OCI-LY7 (cell line): ENCODE measurements around the gene TMEM239. TPM values are rescaled to one million over a fixed set of nuclear protein-coding genes. Genes with fewer than 3 reads are reported as not detected.
"Not testable (repeated sequence)": the region's sequence is repeated elsewhere in the genome, so short reads cannot be mapped to it uniquely, and the experiment has no call there.

Experiments used
- BruUV-seq: library from RNA; stranded (reverse); fragments of 400-500 nt; replicated peaks from 2 replicates; lab custom pipeline; 2021; lab: Mats Ljungman, UMichigan
- CTCF ChIA-PET: fragments of 300-600 bp; sonication (Branson Sonifier 250); formaldehyde crosslinking; loops from one replicate; lab custom pipeline; 2022; ENCODE audit warnings: antibody characterized with exemption; ENCODE audit not compliant: unreplicated experiment; lab: Charles Lee
- POLR2A ChIA-PET: fragments of 300-600 bp; sonication (Branson Sonifier 250); formaldehyde crosslinking; loops from one replicate; lab custom pipeline; 2022; ENCODE audit warnings: antibody characterized with exemption; lab: Charles Lee
- DNase-seq: peaks from one replicate; pipeline ENCODE4 v3.0.0-alpha.2; 2015; ENCODE audit warnings: low spot score
- H2AFZ ChIP-seq: fragments of 200-600 bp; sonication (generic), shearing (Covaris generic); 2 replicates; pipeline ENCODE4 v1.6.1; 2014; ENCODE audit warnings: mild to moderate bottlenecking, antibody characterized with exemption, low read length, moderate library complexity
- H3K27ac ChIP-seq: fragments of 200-600 bp; sonication (generic); 2 replicates; pipeline ENCODE4 v1.5.1; 2014; ENCODE audit warnings: mixed run types, low read depth, mild to moderate bottlenecking, moderate library complexity, low read length, inconsistent platforms; ENCODE audit not compliant: poor library complexity, severe bottlenecking
- H3K36me3 ChIP-seq: fragments of 200-600 bp; sonication (generic); 2 replicates; pipeline ENCODE4 v1.6.1; 2014; ENCODE audit warnings: mild to moderate bottlenecking, antibody characterized with exemption, low read length, moderate library complexity, mixed read lengths; ENCODE audit not compliant: insufficient read depth
- H3K4me1 ChIP-seq: fragments of 200-600 bp; sonication (generic); 2 replicates; pipeline ENCODE4 v1.5.1; 2014; ENCODE audit warnings: mild to moderate bottlenecking, low read length; ENCODE audit not compliant: insufficient read depth, poor library complexity, severe bottlenecking
- H3K4me2 ChIP-seq: fragments of 200-600 bp; sonication (generic); 2 replicates; pipeline ENCODE4 v1.6.1; 2014; ENCODE audit warnings: mild to moderate bottlenecking, low read length
- H3K4me3 ChIP-seq: fragments of 200-600 bp; sonication (generic); 2 replicates; pipeline ENCODE4 v1.5.1; 2014; ENCODE audit warnings: mild to moderate bottlenecking, low read depth, low read length; ENCODE audit not compliant: poor library complexity, severe bottlenecking
- H3K79me2 ChIP-seq: fragments of 200-600 bp; sonication (generic); 2 replicates; pipeline ENCODE4 v1.6.1; 2016; ENCODE audit warnings: low read depth, mild to moderate bottlenecking, low read length, moderate library complexity, mixed read lengths; ENCODE audit not compliant: insufficient read depth
- H3K9me2 ChIP-seq: fragments of 200-600 bp; sonication (generic); 2 replicates; pipeline ENCODE4 v1.6.1; 2016; ENCODE audit warnings: mild to moderate bottlenecking, low read length, mixed read lengths; ENCODE audit not compliant: insufficient read depth
- H3K9me3 ChIP-seq: fragments of 200-600 bp; sonication (generic); 2 replicates; pipeline ENCODE4 v1.6.1; 2014; ENCODE audit warnings: mild to moderate bottlenecking, mixed run types, low read length, mixed read lengths
- H4K20me1 ChIP-seq: fragments of 200-600 bp; sonication (generic); 2 replicates; pipeline ENCODE4 v1.6.1; 2014; ENCODE audit warnings: mild to moderate bottlenecking, antibody characterized with exemption, low read length, moderate library complexity, mixed read lengths; ENCODE audit not compliant: insufficient read depth
- EZH2phosphoT487 ChIP-seq: fragments of 200-600 bp; sonication (generic); IDR thresholded peaks from 2 replicates; pipeline ENCODE4 v1.6.1; 2018; ENCODE audit warnings: low read depth, borderline replicate concordance, mild to moderate bottlenecking, mixed run types, antibody characterized with exemption, low read length, moderate library complexity, mixed read lengths
- intact Hi-C: fragments of 100-400 bp; cut with micrococcal nuclease; formaldehyde crosslinking; loops from one replicate; pipeline ENCODE4 v1.10.0; 2022; ENCODE audit not compliant: unreplicated experiment
- total RNA-seq, 2 experiments: library from RNA; depleted of rRNA in 1 of 2; stranded (reverse); fragments of >200 nt in 1 of 2; shearing (Covaris generic) in 1 of 2; gene quantifications; 2 replicates each; pipeline ENCODE4 v1.2.3, GENCODE V29; 2014 to 2022
- TF ChIP-seq, protein P1 (sequence below): fragments of 200-600 bp; sonication (generic); conservative IDR thresholded peaks from 2 replicates; pipeline ENCODE4 v1.5.1; 2014; ENCODE audit warnings: mild to moderate bottlenecking, antibody characterized with exemption, low read length, moderate library complexity, mixed read lengths

TMEM239 gene
- total RNA-seq, 2 experiments from 2014 or later: not detected

DNA sequence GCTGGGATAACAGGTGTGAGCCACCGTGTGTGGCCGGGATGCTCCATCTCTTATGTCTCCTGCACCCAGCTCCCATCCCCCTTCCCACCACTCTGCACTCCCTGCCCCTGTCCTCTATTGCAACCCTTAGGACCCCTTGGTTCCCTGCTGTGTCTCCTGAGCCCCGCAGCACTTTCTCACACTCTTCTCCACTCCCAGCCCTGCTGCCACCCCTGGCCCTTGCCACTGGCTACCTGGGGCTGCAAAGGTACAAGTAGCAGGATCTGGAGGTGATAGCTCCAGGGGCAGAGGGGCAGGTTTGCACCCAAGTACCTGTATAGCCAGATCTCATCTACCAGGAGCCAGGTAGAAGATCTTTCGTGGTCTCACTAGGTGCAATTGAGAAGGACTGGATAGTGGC lies 9.1 kb upstream of the TMEM239 start:
- ChIA-PET CTCF (no interaction called here), POLR2A (no interaction called here)
- Histone ChIP-seq H3K4me1 (no peaks in the 10 kb centered on the region), H4K20me1 (no peaks in the 10 kb centered on the region), H3K27ac (no peak overlapping the region), H3K36me3 (no peaks in the 10 kb centered on the region), H3K79me2 (no peaks in the 10 kb centered on the region), H3K9me2 (no peaks in the 10 kb centered on the region), H3K4me3 (no peak overlapping the region), H3K4me2 (no peak overlapping the region), H3K9me3 (0 out of 2 replicates have a peak, but pooled peaks cover under 1% of the 10 kb centered on the region), H2AFZ (no peak overlapping the region)
- no TSS peak for BruUV-seq
- TF ChIP-seq EZH2phosphoT487: no peak
- TF ChIP-seq, protein P1, sequence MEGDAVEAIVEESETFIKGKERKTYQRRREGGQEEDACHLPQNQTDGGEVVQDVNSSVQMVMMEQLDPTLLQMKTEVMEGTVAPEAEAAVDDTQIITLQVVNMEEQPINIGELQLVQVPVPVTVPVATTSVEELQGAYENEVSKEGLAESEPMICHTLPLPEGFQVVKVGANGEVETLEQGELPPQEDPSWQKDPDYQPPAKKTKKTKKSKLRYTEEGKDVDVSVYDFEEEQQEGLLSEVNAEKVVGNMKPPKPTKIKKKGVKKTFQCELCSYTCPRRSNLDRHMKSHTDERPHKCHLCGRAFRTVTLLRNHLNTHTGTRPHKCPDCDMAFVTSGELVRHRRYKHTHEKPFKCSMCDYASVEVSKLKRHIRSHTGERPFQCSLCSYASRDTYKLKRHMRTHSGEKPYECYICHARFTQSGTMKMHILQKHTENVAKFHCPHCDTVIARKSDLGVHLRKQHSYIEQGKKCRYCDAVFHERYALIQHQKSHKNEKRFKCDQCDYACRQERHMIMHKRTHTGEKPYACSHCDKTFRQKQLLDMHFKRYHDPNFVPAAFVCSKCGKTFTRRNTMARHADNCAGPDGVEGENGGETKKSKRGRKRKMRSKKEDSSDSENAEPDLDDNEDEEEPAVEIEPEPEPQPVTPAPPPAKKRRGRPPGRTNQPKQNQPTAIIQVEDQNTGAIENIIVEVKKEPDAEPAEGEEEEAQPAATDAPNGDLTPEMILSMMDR: no peak
- no peak for DNase-seq
- intact Hi-C loops: no loop called here

DNA sequence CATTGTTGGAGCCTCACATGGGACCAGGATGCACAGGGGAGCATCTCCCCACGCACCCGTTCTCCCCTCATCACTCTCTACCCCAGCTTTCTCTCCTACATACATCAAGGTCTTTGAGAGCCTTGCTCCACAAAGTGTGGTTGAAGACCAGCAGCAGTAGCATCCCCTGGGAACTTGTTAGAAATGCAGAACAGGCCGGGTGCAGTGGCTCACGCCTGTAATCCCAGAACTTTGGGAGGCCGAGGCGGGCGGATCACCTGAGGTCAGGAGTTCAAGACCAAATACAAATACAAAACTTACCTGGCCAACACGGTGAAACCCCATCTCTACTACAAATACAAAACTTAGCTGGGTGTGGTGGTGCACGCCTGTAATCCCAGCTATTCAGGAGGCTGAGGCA lies 8.2 kb upstream of the TMEM239 start:
- H3K4me3 ChIP-seq, H2AFZ ChIP-seq, H3K79me2 ChIP-seq, H3K4me2 ChIP-seq, POLR2A ChIA-PET, intact Hi-C loops, H3K9me2 ChIP-seq, DNase-seq, BruUV-seq, H3K9me3 ChIP-seq, H3K27ac ChIP-seq, H3K36me3 ChIP-seq, H3K4me1 ChIP-seq, H4K20me1 ChIP-seq: not testable (repeated sequence)
- CTCF ChIA-PET: interaction anchor here (0.6 kb wide), 1 partner anchor 54 kb away, joined by 3 read pairs; no protein-coding TSS in a partner anchor

DNA sequence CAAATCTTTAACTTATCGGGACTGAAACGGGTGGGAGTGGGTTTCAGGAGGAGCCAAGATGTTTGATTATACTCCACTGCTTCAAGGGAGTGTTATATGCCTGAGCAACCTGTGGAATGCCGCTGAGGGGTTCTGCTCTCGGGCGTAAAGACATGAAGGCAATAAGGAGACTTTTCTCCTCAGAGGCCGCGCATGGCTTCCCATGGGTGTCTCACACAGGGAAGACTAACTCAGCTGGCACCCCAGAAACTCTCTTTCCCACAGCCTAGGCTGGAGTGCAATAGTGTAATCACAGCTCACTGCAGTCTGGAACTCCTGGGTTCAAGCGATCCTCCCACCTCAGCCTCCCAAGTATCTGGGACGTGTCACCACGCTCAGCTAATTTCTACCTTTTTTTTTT lies 6.5 kb upstream of the TMEM239 start:
- Histone ChIP-seq H3K4me3 (no peak overlapping the region), H3K27ac (no peak overlapping the region), H3K36me3 (no peaks in the 10 kb centered on the region), H3K79me2 (no peaks in the 10 kb centered on the region), H3K9me2 (no peaks in the 10 kb centered on the region), H2AFZ (no peak overlapping the region), H4K20me1 (no peaks in the 10 kb centered on the region), H3K9me3 (0 out of 2 replicates have a peak, but pooled peaks cover 6% of the 10 kb centered on the region), H3K4me2 (no peak overlapping the region), H3K4me1 (no peaks in the 10 kb centered on the region)
- intact Hi-C loops: no loop called here
- no TSS peak for BruUV-seq
- TF ChIP-seq, protein P1: no peak
- TF ChIP-seq EZH2phosphoT487: no peak
- ChIA-PET POLR2A (interaction anchor here (0.6 to 0.7 kb wide), 2 partner anchors 80 to 81 kb away, joined by 3 to 4 read pairs; no protein-coding TSS in a partner anchor), CTCF (interaction anchor here (0.5 kb wide), 1 partner anchor 160 kb away, joined by 3 read pairs; no protein-coding TSS in a partner anchor)
- no peak for DNase-seq
